Tibial nerve (tissue), 4 donors: ENCODE measurements around the gene IFFO2. TPM values are rescaled to one million over a fixed set of nuclear protein-coding genes. Genes with fewer than 3 reads are reported as not detected.
A peak's percentile ranks its signal among the peaks of the same experiment; 100 is the strongest.

ENCODE experiments used
- DNase-seq, 2 donors: peaks; one replicate each; pipeline ENCODE4 v3.0.0-alpha.2; 2019; ENCODE audit warnings: low spot score in 2 of 2
- H3K27ac ChIP-seq, 4 donors: fragments of 200-600 bp; sonication (generic) in 3 of 4; one replicate each; pipeline ENCODE4 v1.5.1; 2017 to 2019; ENCODE audit warnings: mild to moderate bottlenecking in 1 of 4
- H3K27me3 ChIP-seq, 2 donors: fragments of 200-600 bp; sonication (generic) in 1 of 2; one replicate each; pipeline versions ENCODE4 v1.5.1 to v1.6.0; 2017 to 2019
- H3K36me3 ChIP-seq, 3 donors: fragments of 200-600 bp; sonication (generic); one replicate each; pipeline ENCODE4 v1.5.1; 2018 to 2019
- H3K4me1 ChIP-seq, 4 donors: fragments of 200-600 bp; sonication (generic) in 3 of 4; one replicate each; pipeline ENCODE4 v1.5.1; 2017 to 2019
- H3K4me3 ChIP-seq, 4 donors: fragments of 200-600 bp; sonication (generic) in 3 of 4; one replicate each; pipeline ENCODE4 v1.5.1; 2017 to 2019; ENCODE audit warnings: mild to moderate bottlenecking in 1 of 4, moderate library complexity in 1 of 4
- H3K9me3 ChIP-seq, 4 donors: fragments of 200-600 bp; sonication (generic) in 3 of 4; one replicate each; pipeline ENCODE4 v1.5.1; 2017 to 2019
- CTCF ChIP-seq, 5 experiments: fragments of 200-600 bp in 3 of 5; fragments of 450-650 bp in 2 of 5; sonication (generic) in 3 of 5; IDR thresholded peaks; one replicate each; pipeline ENCODE4 v1.5.1; 2016 to 2019; ENCODE audit warnings: antibody characterized with exemption in 5 of 5, mild to moderate bottlenecking in 3 of 5, moderate library complexity in 2 of 5
- EP300 ChIP-seq, 2 donors: sonication (generic); formaldehyde crosslinking; IDR thresholded peaks; one replicate each; pipeline ENCODE4 v1.6.1; 2017; ENCODE audit warnings: antibody characterized with exemption in 2 of 2, mild to moderate bottlenecking in 1 of 2
- POLR2A ChIP-seq, 2 donors: fragments of 450-650 bp; IDR thresholded peaks; one replicate each; pipeline ENCODE4 v1.6.1; 2017; ENCODE audit warnings: antibody characterized with exemption in 2 of 2, mild to moderate bottlenecking in 2 of 2, moderate library complexity in 2 of 2
- WGBS, 2 donors: methylation state at CpG; one replicate each; pipeline ENCODE4 v1.1.5; 2018; 5-methylcytosine and 5-hydroxymethylcytosine counted together
- total RNA-seq, 4 donors: library from RNA; depleted of rRNA; stranded (reverse); fragments of >200 nt; gene quantifications; one replicate each; pipeline ENCODE4 v1.1.0, GENCODE V29; 2016

The IFFO2 gene
- total RNA-seq, 4 donors from 2014 or later = 3.6 to 19.2 (median 9.2) TPM

DNA sequence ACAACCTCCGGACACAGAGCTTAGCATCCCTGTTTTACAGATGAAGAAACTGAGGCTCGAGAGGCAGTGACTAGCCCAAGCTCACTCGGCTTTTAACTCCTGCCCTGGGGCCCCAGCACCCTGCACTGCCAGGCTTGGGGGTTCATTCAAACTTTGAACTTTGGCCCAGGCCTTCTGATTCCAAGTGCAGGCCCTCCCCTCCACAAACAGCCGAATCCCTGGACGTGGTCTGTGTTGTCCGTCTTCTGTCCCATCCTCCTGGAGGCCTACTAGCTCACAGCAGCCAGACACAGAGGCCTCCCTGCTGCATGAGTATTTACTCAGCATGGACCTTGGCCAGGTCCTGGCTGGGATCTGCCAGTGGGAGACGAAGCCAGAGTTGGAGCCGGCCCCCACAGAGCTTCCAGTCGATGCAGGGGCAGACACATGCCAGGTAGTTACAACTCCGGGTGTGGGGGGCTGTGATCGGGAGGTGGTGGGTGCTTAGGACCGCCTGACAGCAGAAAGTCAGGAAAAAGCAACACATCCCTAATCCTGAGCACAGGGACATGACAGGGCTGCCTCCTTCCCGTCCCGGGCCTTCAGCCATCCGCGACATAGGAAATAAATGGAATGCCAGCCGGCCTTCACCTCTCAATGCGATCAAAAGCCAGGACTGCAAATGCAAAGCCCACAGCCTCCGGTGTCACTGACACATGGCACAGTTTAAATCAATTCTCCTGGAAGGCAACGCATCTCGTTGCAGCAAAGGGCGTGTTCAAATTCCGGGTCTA is 7.4 kb downstream of the IFFO2 start:
- no peak for TF ChIP-seq EP300 (IDR thresholded peaks at IDR 0.05)
- TF ChIP-seq POLR2A (IDR thresholded peaks at IDR 0.05) = no peak
- WGBS, 2 donors = 44 to 49% methylated on average over 10 to 22 of the region's 23 CpGs
- Histone ChIP-seq H3K4me3 (peak overlapping the region in 2 of 4 donors; percentile 30 to 45), H3K4me1 (peaks cover 0 to 64% (median 57%) of the 10 kb centered on the region in 4 donors), H3K27ac (peak overlapping the region in 3 of 4 donors; percentile 76 to 90 (median 88)), H3K9me3 (no peaks in the 10 kb centered on the region), H3K36me3 (no peaks in the 10 kb centered on the region), H3K27me3 (no peaks in the 10 kb centered on the region)
- DNase-seq = no peak

GRCh38 chr1:18948048-18948912 is 8.2 kb downstream of the IFFO2 start:
- Histone ChIP-seq H3K27me3 (no peaks in the 10 kb centered on the region), H3K27ac (peak overlapping the region in 2 of 4 donors; percentile 88 to 90), H3K36me3 (no peaks in the 10 kb centered on the region), H3K4me3 (no peak overlapping the region), H3K4me1 (peaks cover 0 to 58% (median 54%) of the 10 kb centered on the region in 4 donors), H3K9me3 (no peaks in the 10 kb centered on the region)
- TF ChIP-seq EP300 (IDR thresholded peaks at IDR 0.05) (peak in 1 of 2 donors; percentile 44), POLR2A (IDR thresholded peaks at IDR 0.05) (no peak)
- no peak for DNase-seq
- WGBS, 2 donors = 48 to 56% methylated on average over 13 to 15 of the region's 15 CpGs

GRCh38 chr1:18947570-18947969 is 8.9 kb downstream of the IFFO2 start:
- Histone ChIP-seq H3K9me3 (no peaks in the 10 kb centered on the region), H3K36me3 (no peaks in the 10 kb centered on the region), H3K27me3 (no peaks in the 10 kb centered on the region), H3K27ac (peak overlapping the region in 2 of 4 donors; percentile 88 to 90), H3K4me3 (no peak overlapping the region), H3K4me1 (peaks cover 0 to 56% (median 54%) of the 10 kb centered on the region in 4 donors)
- no peak for DNase-seq
- TF ChIP-seq CTCF (IDR thresholded peaks at IDR 0.05) (no peak), POLR2A (IDR thresholded peaks at IDR 0.05) (no peak), EP300 (IDR thresholded peaks at IDR 0.05) (no peak)
- WGBS, 2 donors = 85 to 87% methylated on average over 9 of the region's 9 CpGs

DNA sequence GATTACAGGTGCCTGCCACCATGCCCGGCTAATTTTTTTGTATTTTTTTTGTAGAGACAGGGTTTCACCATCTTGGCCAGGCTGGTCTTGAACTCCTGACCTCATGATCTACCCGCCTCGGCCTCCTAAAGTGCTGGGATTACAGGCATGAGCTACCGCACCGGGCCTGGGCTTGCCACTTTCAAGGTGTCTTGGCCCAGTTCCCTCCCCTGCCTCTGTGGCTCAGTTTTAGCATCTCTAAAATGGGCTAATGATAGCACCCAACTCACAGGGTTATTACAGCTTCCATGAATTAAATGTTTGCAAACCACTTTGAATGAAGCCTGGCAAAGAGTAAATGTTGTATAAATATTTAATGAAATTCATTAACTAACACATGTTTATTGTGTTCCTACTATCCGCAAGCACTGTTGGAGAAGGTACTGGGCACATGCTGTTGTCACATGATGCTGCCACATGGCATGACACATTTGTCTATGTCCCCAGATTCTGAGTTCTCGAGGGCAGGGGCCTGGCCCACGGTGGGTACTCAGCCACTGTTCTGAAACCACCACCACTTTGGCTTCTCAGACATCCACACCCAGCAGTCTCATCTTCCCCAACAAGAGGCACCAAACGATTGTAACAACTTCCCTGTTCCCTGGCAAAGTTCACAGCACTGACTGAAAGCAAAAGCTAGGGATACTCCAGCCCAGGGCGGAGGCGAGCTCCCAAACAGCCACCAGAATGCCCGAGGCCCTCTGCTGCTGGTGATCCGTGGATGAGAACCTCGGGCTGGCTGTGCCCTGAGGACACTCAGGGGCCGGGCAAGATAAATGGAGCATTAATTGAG is 9.7 kb downstream of the IFFO2 start:
- 75 to 78% methylated on average over 15 of the region's 15 CpGs for WGBS, 2 donors
- Histone ChIP-seq H3K4me3 (no peak overlapping the region), H3K27ac (peak overlapping the region in 2 of 4 donors; percentile 42 to 90), H3K9me3 (no peaks in the 10 kb centered on the region), H3K4me1 (peaks cover 0 to 64% (median 55%) of the 10 kb centered on the region in 4 donors), H3K36me3 (no peaks in the 10 kb centered on the region), H3K27me3 (no peaks in the 10 kb centered on the region)
- TF ChIP-seq POLR2A (IDR thresholded peaks at IDR 0.05) = no peak
- TF ChIP-seq CTCF (IDR thresholded peaks at IDR 0.05) = no peak
- TF ChIP-seq EP300 (IDR thresholded peaks at IDR 0.05) = no peak
- DNase-seq = no peak

GRCh38 chr1:18945401-18945849 is 11.1 kb downstream of the IFFO2 start:
- H3K36me3 ChIP-seq = no peaks in the 10 kb centered on the region
- no peaks in the 10 kb centered on the region for H3K9me3 ChIP-seq
- H3K4me3 ChIP-seq = no peak overlapping the region
- TF ChIP-seq CTCF (IDR thresholded peaks at IDR 0.05) (no peak), POLR2A (IDR thresholded peaks at IDR 0.05) (no peak), EP300 (IDR thresholded peaks at IDR 0.05) (no peak)
- no peak for DNase-seq
- peaks cover 0 to 70% (median 48%) of the 10 kb centered on the region in 4 donors for H3K4me1 ChIP-seq
- 61 to 62% methylated on average over 14 of the region's 14 CpGs for WGBS, 2 donors
- no peaks in the 10 kb centered on the region for H3K27me3 ChIP-seq
- H3K27ac ChIP-seq = peak overlapping the region in 1 of 4 donors; percentile 50
